Spleen (tissue), 11 donors: Measurements from ENCODE around the gene DTX3L. TPM values are rescaled to one million over a fixed set of nuclear protein-coding genes. Genes with fewer than 3 reads are reported as not detected.

Experiments used
- DNase-seq: peaks from one replicate; pipeline ENCODE4 v3.0.0-alpha.2; 2020
- H3K27ac ChIP-seq, 8 donors: fragments of 200-600 bp; sonication (generic) in 7 of 8; 1 replicate in 4 of 8; 2 replicates in 4 of 8; pipeline versions ENCODE4 v1.5.0 to v1.8.0; 2016 to 2021; ENCODE audit warnings: inconsistent platforms in 4 of 8, mild to moderate bottlenecking in 4 of 8, moderate library complexity in 1 of 8
- H3K27me3 ChIP-seq, 7 donors: fragments of 200-600 bp; sonication (generic) in 6 of 7; replicated peaks in 1 of 7; 1 replicate in 4 of 7; 2 replicates in 3 of 7; pipeline versions ENCODE4 v1.5.0 to v1.8.0; 2016 to 2021; ENCODE audit warnings: inconsistent platforms in 3 of 7, mild to moderate bottlenecking in 1 of 7
- H3K36me3 ChIP-seq, 6 donors: fragments of 200-600 bp; sonication (generic) in 5 of 6; 1 replicate in 4 of 6; 2 replicates in 2 of 6; pipeline versions ENCODE4 v1.5.0 to v1.8.0; 2016 to 2021; ENCODE audit warnings: inconsistent platforms in 2 of 6
- H3K4me1 ChIP-seq, 6 donors: fragments of 200-600 bp; sonication (generic) in 5 of 6; 1 replicate in 3 of 6; 2 replicates in 3 of 6; pipeline versions ENCODE4 v1.5.0 to v1.8.0; 2016 to 2021; ENCODE audit warnings: inconsistent platforms in 3 of 6
- H3K4me3 ChIP-seq, 8 donors: fragments of 200-600 bp; sonication (generic) in 7 of 8; 1 replicate in 4 of 8; 2 replicates in 4 of 8; pipeline versions ENCODE4 v1.5.0 to v1.8.0; 2016 to 2021; ENCODE audit warnings: inconsistent platforms in 4 of 8, mild to moderate bottlenecking in 4 of 8, moderate library complexity in 2 of 8
- H3K9me3 ChIP-seq, 8 donors: fragments of 200-600 bp; sonication (generic) in 7 of 8; 1 replicate in 4 of 8; 2 replicates in 4 of 8; pipeline versions ENCODE4 v1.5.0 to v1.8.0; 2016 to 2021; ENCODE audit warnings: inconsistent platforms in 4 of 8
- CTCF ChIP-seq, 11 experiments: fragments of 200-600 bp in 7 of 11; fragments of 450-650 bp in 4 of 11; sonication (generic) in 4 of 11; IDR thresholded peaks in 8 of 11; conservative IDR thresholded peaks in 3 of 11; 1 replicate in 7 of 11; 2 replicates in 4 of 11; pipeline versions ENCODE4 v1.4.0 to v1.8.0; 2016 to 2021; ENCODE audit warnings: antibody characterized with exemption in 11 of 11, inconsistent platforms in 4 of 11, mild to moderate bottlenecking in 1 of 11
- POLR2A ChIP-seq, 3 donors: fragments of 450-650 bp; IDR thresholded peaks; one replicate each; pipeline ENCODE4 v1.5.1; 2017; ENCODE audit warnings: antibody characterized with exemption in 3 of 3, mild to moderate bottlenecking in 1 of 3
- POLR2AphosphoS5 ChIP-seq, 3 donors: sonication (generic); formaldehyde crosslinking; IDR thresholded peaks; one replicate each; pipeline ENCODE4 v1.5.1; 2017; ENCODE audit warnings: antibody characterized with exemption in 3 of 3
- WGBS, 5 donors: extraction: QIAGEN DNeasy Blood & Tissue Kit in 3 of 5; methylation state at CpG; one replicate each; pipeline versions ENCODE4 v1.1.5 to v1.1.7; 2013 to 2018; 5-methylcytosine and 5-hydroxymethylcytosine counted together
- intact Hi-C: fragments of 100-400 bp; cut with DNase I; formaldehyde crosslinking; loops from one replicate; pipeline ENCODE4 v1.15.0; 2023; ENCODE audit warnings: low total_unique reads
- polyA plus RNA-seq, 3 donors: library from polyadenylated mRNA; stranded (reverse); fragments of 200-250 nt; gene quantifications; one replicate each; pipeline ENCODE4 v1.2.1, GENCODE V29; 2013
- total RNA-seq, 7 donors: library from RNA; depleted of rRNA in 3 of 7; stranded (reverse); fragments of >200 nt in 3 of 7; fragmentation: NEBNext Ultra II Directional in 4 of 7; extraction: Animal tissue kit (Norgen Biotek cat#: 25700) in 4 of 7; gene quantifications; one replicate each; pipeline versions ENCODE4 v1.1.0 to v1.2.1, GENCODE V29; 2016 to 2021
- donor health status: healthy with polysubstance abuse.
- donor health status: DM: no; HTN: no; CAD: no; lungs with moderate emphysema.
- donor health status: DM: no; HTN: no; CAD: no.
- donor health status: Bipolar disorder and iron deficiency.
- donor health status: healthy.
- donor health status: DM: no; HTN: no; CAD: no.
- donor health status: DM: yes; HTN: yes; CAD: no.

Gene DTX3L
- total and polyA plus RNA-seq, 10 donors, result 11.0 to 68.4 (median 63.3) TPM

GRCh38 chr3:122536632-122537001 is 27.5 kb upstream of the DTX3L start:
- no peak overlapping the region for H3K4me3 ChIP-seq
- peaks cover 21 to 100% (median 85%) of the 10 kb centered on the region in 6 donors for H3K36me3 ChIP-seq
- H3K9me3 ChIP-seq, result no peaks in the 10 kb centered on the region
- peaks cover 0 to 23% (median 5%) of the 10 kb centered on the region in 6 donors for H3K4me1 ChIP-seq
- no peaks in the 10 kb centered on the region for H3K27me3 ChIP-seq
- no peak for DNase-seq
- TF ChIP-seq POLR2A (IDR thresholded peaks at IDR 0.05) (no peak), POLR2AphosphoS5 (IDR thresholded peaks at IDR 0.05) (no peak), CTCF (IDR thresholded peaks at IDR 0.05 in 8 of 11, conservative IDR thresholded peaks at IDR 0.05 in 3 of 11) (no peak)
- WGBS, 5 donors, result 82 to 94% (median 87%) methylated on average over 3 of the region's 3 CpGs
- intact Hi-C loops, result no loop called here
- no peak overlapping the region for H3K27ac ChIP-seq

- 71 to 88% (median 82%) methylated on average over 7 of the region's 7 CpGs for WGBS, 5 donors
- TF ChIP-seq POLR2A (IDR thresholded peaks at IDR 0.05) (no peak), POLR2AphosphoS5 (IDR thresholded peaks at IDR 0.05) (no peak), CTCF (IDR thresholded peaks at IDR 0.05 in 8 of 11, conservative IDR thresholded peaks at IDR 0.05 in 3 of 11) (no peak)
These were observed 25.1 kb upstream of the DTX3L start for GRCh38 chr3:122538956-122539490.

GRCh38 chr3:122546151-122546550 is 18.0 kb upstream of the DTX3L start:
- H3K4me1 ChIP-seq, result no peaks in the 10 kb centered on the region
- 92 to 97% (median 95%) methylated on average over 5 of the region's 5 CpGs for WGBS, 5 donors
- TF ChIP-seq POLR2A (IDR thresholded peaks at IDR 0.05) (no peak), POLR2AphosphoS5 (IDR thresholded peaks at IDR 0.05) (no peak), CTCF (IDR thresholded peaks at IDR 0.05 in 8 of 11, conservative IDR thresholded peaks at IDR 0.05 in 3 of 11) (no peak)
- H3K36me3 ChIP-seq, result peaks cover 0 to 100% (median 87%) of the 10 kb centered on the region in 6 donors
- intact Hi-C loops, result no loop called here
- no peak overlapping the region for H3K27ac ChIP-seq
- no peak overlapping the region for H3K4me3 ChIP-seq
- no peaks in the 10 kb centered on the region for H3K9me3 ChIP-seq
- DNase-seq, result no peak
- H3K27me3 ChIP-seq, result no peaks in the 10 kb centered on the region

More at GRCh38 chr3:122538956-122539490, 25.1 kb upstream of the DTX3L start:
- peaks cover 0 to 23% (median 5%) of the 10 kb centered on the region in 6 donors for H3K4me1 ChIP-seq
- intact Hi-C loops, result no loop called here
- no peak for DNase-seq
- H3K27me3 ChIP-seq, result no peaks in the 10 kb centered on the region
- peak overlapping the region in 2 of 8 donors; percentile 28 to 43 for H3K27ac ChIP-seq
- no peaks in the 10 kb centered on the region for H3K9me3 ChIP-seq
- no peak overlapping the region for H3K4me3 ChIP-seq
- H3K36me3 ChIP-seq, result peaks cover 9 to 100% (median 81%) of the 10 kb centered on the region in 6 donors

GRCh38 chr3:122548076-122548475 is 16.1 kb upstream of the DTX3L start:
- no peak for DNase-seq
- WGBS, 5 donors, result 89 to 96% (median 95%) methylated on average over 3 of the region's 3 CpGs
- intact Hi-C loops, result no loop called here
- H3K27me3 ChIP-seq, result no peaks in the 10 kb centered on the region
- no peak overlapping the region for H3K27ac ChIP-seq
- TF ChIP-seq POLR2A (IDR thresholded peaks at IDR 0.05) (no peak), CTCF (IDR thresholded peaks at IDR 0.05 in 8 of 11, conservative IDR thresholded peaks at IDR 0.05 in 3 of 11) (no peak), POLR2AphosphoS5 (IDR thresholded peaks at IDR 0.05) (no peak)
- H3K36me3 ChIP-seq, result peaks cover 4 to 100% (median 89%) of the 10 kb centered on the region in 6 donors
- H3K4me3 ChIP-seq, result no peak overlapping the region
- H3K9me3 ChIP-seq, result no peaks in the 10 kb centered on the region
- peaks cover 0 to 4% (median 0%) of the 10 kb centered on the region in 6 donors for H3K4me1 ChIP-seq
